ENCODE data around the gene SLC47A1. TPM values are rescaled to one million over a fixed set of nuclear protein-coding genes. Genes with fewer than 3 reads are reported as not detected.

SLC47A1 gene
- total RNA-seq, 4 donors from 2014 or later, result 6.2 to 28.5 (median 18.4) TPM

DNA sequence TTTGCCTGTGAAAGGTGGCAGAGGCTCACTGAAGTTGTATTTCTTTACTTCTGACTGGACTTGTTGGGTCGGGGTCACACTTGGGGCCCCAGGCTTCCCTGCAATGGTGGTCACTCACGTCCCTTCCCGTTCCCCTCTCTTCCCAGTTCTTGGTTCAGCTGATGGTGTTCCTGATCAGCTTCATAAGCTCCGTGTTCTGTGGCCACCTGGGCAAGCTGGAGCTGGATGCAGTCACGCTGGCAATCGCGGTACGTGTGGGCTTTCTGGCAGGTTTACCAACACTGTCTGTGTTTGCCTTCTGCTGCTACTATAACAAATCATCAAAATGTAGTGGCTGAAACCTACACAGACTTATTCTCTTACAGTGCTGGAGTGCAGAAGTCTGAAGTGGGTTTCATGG lies 8.6 kb downstream of the SLC47A1 start:
- Histone ChIP-seq H3K4me3 (no peak overlapping the region), H3K36me3 (no peaks in the 10 kb centered on the region), H3K27ac (no peak overlapping the region), H3K9me3 (no peaks in the 10 kb centered on the region), H3K4me1 (no peaks in the 10 kb centered on the region), H3K27me3 (no peaks in the 10 kb centered on the region)
- DNase-seq, result no peak
- TF ChIP-seq POLR2A (IDR thresholded peaks at IDR 0.05), result no peak
- TF ChIP-seq, protein P1, sequence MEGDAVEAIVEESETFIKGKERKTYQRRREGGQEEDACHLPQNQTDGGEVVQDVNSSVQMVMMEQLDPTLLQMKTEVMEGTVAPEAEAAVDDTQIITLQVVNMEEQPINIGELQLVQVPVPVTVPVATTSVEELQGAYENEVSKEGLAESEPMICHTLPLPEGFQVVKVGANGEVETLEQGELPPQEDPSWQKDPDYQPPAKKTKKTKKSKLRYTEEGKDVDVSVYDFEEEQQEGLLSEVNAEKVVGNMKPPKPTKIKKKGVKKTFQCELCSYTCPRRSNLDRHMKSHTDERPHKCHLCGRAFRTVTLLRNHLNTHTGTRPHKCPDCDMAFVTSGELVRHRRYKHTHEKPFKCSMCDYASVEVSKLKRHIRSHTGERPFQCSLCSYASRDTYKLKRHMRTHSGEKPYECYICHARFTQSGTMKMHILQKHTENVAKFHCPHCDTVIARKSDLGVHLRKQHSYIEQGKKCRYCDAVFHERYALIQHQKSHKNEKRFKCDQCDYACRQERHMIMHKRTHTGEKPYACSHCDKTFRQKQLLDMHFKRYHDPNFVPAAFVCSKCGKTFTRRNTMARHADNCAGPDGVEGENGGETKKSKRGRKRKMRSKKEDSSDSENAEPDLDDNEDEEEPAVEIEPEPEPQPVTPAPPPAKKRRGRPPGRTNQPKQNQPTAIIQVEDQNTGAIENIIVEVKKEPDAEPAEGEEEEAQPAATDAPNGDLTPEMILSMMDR (IDR thresholded peaks at IDR 0.05), result no peak
- intact Hi-C loops (cut with DNase I; ENCODE audit: low total_unique reads), result no loop called here

DNA sequence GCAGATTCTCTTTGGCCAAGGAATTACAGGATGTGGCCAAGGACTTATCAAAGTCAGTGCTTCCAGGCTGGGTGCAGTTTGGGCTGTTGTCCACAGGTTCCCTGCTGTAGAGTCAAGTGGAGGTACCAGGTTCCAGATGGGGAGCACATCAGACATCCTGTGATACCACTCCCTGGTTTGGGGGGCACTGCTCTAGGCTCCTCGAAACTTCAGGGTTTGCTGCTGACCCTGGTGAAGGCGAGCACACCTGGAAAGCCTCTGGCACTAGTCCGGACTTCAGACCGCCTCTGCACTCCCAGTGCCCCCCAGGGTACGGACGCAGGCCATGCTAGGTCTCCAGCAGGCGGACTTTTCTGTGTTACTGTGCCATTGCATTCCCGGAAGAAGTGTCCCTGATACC lies 10.7 kb downstream of the SLC47A1 start:
- H3K4me1 ChIP-seq, result no peaks in the 10 kb centered on the region
- H3K9me3 ChIP-seq, result no peaks in the 10 kb centered on the region
- intact Hi-C loops (cut with DNase I; ENCODE audit: low total_unique reads), result no loop called here
- no peaks in the 10 kb centered on the region for H3K36me3 ChIP-seq
- no peak overlapping the region for H3K4me3 ChIP-seq
- DNase-seq, result no peak
- no peak for TF ChIP-seq POLR2A (IDR thresholded peaks at IDR 0.05)
- TF ChIP-seq, protein P1 (IDR thresholded peaks at IDR 0.05), result no peak
- no peaks in the 10 kb centered on the region for H3K27me3 ChIP-seq
- no peak overlapping the region for H3K27ac ChIP-seq

DNA sequence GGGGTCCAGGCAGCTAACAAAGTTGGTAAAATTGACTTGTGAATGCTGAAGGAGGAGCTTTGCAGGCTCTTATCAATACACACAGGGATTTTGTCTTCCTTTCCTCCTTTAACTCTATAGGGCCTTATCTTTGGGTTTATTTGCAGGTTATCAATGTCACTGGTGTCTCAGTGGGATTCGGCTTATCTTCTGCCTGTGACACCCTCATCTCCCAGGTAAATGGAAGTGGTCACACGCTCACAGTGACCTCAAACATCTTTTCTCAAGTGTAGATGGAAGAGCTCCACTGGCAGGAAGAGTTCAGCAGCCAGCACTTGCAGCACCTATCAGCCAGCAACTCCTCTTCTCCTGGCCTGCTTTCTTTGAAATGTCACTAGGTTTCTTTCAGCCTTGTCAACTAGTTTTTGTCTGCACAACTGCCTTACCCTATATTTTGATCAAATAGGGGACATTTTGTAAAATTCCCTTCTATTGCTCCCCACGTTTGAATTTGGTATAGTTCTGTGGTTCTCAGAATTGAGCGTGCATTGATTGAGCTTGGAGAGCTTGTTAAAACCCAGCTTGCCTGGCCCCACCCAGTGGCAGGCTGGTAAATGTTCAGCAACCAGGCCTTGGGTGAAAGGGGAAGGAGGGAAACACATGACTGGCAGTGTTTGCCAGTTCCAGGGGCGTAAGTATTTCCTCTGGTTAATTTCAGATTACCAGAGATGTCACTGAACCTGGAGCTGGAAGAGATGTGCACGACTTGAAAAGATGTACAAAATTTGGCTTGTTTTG lies 12.8 kb downstream of the SLC47A1 start:
- DNase-seq, result no peak
- intact Hi-C loops (cut with DNase I; ENCODE audit: low total_unique reads), result no loop called here
- H3K9me3 ChIP-seq, result no peaks in the 10 kb centered on the region
- peak overlapping the region in 1 of 2 donors; percentile 35 for H3K27ac ChIP-seq
- H3K36me3 ChIP-seq, result no peaks in the 10 kb centered on the region
- no peaks in the 10 kb centered on the region for H3K27me3 ChIP-seq
- H3K4me1 ChIP-seq, result no peaks in the 10 kb centered on the region
- no peak overlapping the region for H3K4me3 ChIP-seq
- TF ChIP-seq, protein P1 (IDR thresholded peaks at IDR 0.05), result peak in 1 of 4 experiments; percentile 16
- TF ChIP-seq POLR2A (IDR thresholded peaks at IDR 0.05), result no peak

DNA sequence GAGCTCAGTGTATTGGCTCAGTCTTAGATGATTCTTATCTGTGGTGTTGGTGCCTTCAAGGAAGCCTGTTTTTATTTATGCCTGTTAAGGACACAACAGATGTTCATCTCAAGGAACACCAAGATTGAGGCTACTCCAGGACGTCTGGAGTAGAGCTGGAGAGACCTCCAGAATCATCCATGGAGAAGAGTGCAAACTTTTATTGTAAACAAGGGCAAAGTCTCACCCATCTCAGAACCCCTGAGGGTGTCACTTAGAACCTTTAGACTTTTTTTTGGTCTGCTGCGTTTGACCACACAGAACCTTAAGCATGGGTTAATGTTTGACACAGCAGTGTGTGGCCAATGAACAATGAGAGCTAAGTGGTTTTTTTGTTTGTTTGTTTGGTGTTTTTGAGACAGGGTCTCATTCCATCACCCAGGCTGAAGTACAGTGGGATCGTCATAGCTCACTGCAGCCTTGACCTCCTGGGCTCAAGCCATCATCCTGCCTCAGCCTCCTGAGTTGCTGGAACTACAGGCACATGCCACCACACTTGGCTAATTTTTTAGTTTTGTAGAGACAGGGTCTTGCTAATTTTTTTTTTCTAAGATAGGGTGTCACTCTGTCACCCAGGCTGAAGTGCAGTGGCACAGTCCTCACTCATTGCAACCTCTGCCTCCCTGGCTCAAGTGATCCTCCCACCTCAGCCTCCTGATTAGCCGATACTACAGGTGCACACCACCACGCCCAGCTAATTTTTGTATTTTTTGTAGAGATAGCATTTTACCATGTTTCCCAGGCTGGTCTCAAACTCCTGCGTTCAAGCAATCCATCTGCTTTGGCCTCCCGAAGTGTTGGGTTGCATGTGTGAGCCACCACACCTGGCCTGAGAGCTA lies 16.3 kb downstream of the SLC47A1 start:
- Histone ChIP-seq H3K9me3 (no peaks in the 10 kb centered on the region), H3K36me3 (no peaks in the 10 kb centered on the region), H3K4me3 (no peak overlapping the region), H3K4me1 (peaks cover 0 to 4% of the 10 kb centered on the region in 2 donors), H3K27ac (no peak overlapping the region), H3K27me3 (no peaks in the 10 kb centered on the region)
- intact Hi-C loops (cut with DNase I; ENCODE audit: low total_unique reads), result no loop called here
- no peak for DNase-seq
- TF ChIP-seq, protein P1 (IDR thresholded peaks at IDR 0.05), result no peak
- no peak for TF ChIP-seq POLR2A (IDR thresholded peaks at IDR 0.05)

DNA sequence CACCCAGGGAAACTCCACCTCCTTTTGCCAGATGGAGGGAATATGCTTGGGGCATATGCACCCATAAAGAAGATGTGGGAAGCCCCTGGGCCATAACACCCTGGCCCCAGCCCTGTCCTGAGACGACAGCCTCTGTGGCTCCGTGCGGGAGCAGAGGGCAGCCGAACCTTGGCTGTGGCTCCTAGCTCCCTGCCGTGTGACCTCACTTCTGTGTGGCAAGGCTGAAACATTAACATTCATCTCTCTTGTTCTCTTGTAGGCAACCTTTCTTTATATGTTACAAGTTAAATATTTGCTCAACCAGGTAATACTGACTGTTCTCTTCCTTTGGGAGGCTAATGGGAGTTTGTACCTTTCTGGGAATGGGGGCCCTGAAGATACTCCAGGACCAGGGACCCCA lies 17.5 kb downstream of the SLC47A1 start:
- DNase-seq, result no peak
- H3K4me1 ChIP-seq, result peaks cover 0 to 9% of the 10 kb centered on the region in 2 donors
- H3K4me3 ChIP-seq, result no peak overlapping the region
- no peaks in the 10 kb centered on the region for H3K27me3 ChIP-seq
- H3K36me3 ChIP-seq, result no peaks in the 10 kb centered on the region
- intact Hi-C loops (cut with DNase I; ENCODE audit: low total_unique reads), result no loop called here
- TF ChIP-seq POLR2A (IDR thresholded peaks at IDR 0.05), result no peak
- TF ChIP-seq, protein P1 (IDR thresholded peaks at IDR 0.05), result no peak
- no peak overlapping the region for H3K27ac ChIP-seq
- no peaks in the 10 kb centered on the region for H3K9me3 ChIP-seq
